Panc1 (cell line): ENCODE measurements around the gene DNER.

ENCODE experiments used
- POLR2AphosphoS5 ChIP-seq: IDR thresholded peaks from 2 replicates; pipeline ENCODE4 v1.6.1; 2012; ENCODE audit warnings: mild to moderate bottlenecking, low read depth, low read length, moderate library complexity
- SIN3A ChIP-seq: IDR thresholded peaks from 2 replicates; pipeline ENCODE4 v1.6.1; 2012; ENCODE audit warnings: low read depth, mild to moderate bottlenecking, low read length, moderate library complexity, borderline replicate concordance; ENCODE audit not compliant: insufficient read depth
- TCF7L2 ChIP-seq: IDR thresholded peaks from 2 replicates; pipeline ENCODE4 v1.6.1; 2011; ENCODE audit warnings: mild to moderate bottlenecking, low read depth, low read length, inconsistent platforms
- TF ChIP-seq, protein P1 (sequence below): fragments of 450-650 bp; IDR thresholded peaks from 2 replicates; pipeline ENCODE4 v1.5.1; 2017; ENCODE audit warnings: mild to moderate bottlenecking
- TF ChIP-seq, protein P2 (sequence below), 2 experiments: IDR thresholded peaks; 2 replicates each; pipeline ENCODE4 v1.6.1; 2011 to 2012; ENCODE audit warnings: low read depth in 2 of 2, control low read depth in 1 of 2, low read length in 1 of 2, mild to moderate bottlenecking in 1 of 2, moderate library complexity in 1 of 2; ENCODE audit not compliant: insufficient read depth in 1 of 2

DNA sequence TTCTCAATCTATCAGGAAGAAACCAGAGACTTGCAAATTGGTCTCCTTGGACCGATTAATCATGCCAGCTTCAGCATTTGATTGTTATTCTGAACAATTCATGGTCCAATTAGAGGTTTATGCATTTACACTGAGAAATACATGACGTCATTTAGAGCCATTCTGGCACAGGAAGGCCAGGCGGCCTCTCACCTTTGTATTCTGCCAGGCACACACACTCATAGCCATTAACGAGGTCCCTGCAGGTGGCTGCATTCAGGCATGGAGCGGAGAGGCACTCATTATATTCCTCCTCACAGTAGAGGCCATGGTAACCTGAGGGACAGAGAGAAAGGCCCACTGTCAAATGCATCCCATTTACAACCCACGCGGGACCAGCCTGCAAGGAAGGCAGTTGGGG, 296.4 kb downstream of the DNER start:
- no peak for TF ChIP-seq POLR2AphosphoS5
- TF ChIP-seq, protein P1, sequence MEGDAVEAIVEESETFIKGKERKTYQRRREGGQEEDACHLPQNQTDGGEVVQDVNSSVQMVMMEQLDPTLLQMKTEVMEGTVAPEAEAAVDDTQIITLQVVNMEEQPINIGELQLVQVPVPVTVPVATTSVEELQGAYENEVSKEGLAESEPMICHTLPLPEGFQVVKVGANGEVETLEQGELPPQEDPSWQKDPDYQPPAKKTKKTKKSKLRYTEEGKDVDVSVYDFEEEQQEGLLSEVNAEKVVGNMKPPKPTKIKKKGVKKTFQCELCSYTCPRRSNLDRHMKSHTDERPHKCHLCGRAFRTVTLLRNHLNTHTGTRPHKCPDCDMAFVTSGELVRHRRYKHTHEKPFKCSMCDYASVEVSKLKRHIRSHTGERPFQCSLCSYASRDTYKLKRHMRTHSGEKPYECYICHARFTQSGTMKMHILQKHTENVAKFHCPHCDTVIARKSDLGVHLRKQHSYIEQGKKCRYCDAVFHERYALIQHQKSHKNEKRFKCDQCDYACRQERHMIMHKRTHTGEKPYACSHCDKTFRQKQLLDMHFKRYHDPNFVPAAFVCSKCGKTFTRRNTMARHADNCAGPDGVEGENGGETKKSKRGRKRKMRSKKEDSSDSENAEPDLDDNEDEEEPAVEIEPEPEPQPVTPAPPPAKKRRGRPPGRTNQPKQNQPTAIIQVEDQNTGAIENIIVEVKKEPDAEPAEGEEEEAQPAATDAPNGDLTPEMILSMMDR = no peak
- TF ChIP-seq, protein P2, sequence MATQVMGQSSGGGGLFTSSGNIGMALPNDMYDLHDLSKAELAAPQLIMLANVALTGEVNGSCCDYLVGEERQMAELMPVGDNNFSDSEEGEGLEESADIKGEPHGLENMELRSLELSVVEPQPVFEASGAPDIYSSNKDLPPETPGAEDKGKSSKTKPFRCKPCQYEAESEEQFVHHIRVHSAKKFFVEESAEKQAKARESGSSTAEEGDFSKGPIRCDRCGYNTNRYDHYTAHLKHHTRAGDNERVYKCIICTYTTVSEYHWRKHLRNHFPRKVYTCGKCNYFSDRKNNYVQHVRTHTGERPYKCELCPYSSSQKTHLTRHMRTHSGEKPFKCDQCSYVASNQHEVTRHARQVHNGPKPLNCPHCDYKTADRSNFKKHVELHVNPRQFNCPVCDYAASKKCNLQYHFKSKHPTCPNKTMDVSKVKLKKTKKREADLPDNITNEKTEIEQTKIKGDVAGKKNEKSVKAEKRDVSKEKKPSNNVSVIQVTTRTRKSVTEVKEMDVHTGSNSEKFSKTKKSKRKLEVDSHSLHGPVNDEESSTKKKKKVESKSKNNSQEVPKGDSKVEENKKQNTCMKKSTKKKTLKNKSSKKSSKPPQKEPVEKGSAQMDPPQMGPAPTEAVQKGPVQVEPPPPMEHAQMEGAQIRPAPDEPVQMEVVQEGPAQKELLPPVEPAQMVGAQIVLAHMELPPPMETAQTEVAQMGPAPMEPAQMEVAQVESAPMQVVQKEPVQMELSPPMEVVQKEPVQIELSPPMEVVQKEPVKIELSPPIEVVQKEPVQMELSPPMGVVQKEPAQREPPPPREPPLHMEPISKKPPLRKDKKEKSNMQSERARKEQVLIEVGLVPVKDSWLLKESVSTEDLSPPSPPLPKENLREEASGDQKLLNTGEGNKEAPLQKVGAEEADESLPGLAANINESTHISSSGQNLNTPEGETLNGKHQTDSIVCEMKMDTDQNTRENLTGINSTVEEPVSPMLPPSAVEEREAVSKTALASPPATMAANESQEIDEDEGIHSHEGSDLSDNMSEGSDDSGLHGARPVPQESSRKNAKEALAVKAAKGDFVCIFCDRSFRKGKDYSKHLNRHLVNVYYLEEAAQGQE (IDR thresholded peaks at IDR 0.05; ENCODE audit: insufficient read depth in 1 of 2, low read depth in 2 of 2, low read length in 1 of 2) = no peak
- TF ChIP-seq TCF7L2 = no peak
- TF ChIP-seq SIN3A = no peak
